Measurements from ENCODE around the gene KRT1. TPM values are rescaled to one million over a fixed set of nuclear protein-coding genes. Genes with fewer than 3 reads are reported as not detected.

KRT1 gene
- total and polyA plus RNA-seq, 5 donors = not detected

DNA sequence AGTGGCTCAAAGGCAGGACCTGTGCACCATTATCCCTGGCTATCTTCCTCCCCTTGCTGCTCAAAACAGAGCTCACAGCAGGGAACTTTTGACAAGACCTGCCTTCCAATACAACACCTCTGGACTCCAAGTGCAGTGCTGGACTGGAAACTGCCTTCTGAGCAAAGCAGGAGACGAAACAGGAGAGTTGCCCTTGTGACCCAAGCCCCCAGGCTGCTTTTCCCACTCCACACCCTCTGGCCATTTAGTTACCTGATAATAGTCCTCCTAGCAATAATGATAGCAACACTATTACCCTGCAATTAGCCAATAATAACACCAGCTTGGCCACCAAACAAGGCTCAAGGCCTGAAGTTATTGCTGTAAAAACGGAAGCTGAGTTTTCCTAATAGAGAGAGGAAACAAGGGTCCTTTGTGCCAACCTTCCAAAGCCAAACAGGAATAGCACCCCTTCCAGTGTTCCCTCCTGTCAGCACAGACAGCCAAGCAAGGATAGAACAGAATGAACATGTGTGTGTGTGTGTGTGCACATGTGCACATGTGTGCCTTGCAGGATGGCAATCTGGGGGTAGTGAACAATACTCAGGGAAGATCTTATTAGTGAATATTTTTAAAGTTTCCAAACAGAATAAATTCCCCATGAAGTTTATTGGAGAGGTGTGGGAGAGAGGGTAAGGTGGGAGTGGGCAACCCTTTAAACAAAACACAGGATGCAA, 52.7 kb downstream of the KRT1 start:
- intact Hi-C loops (cut with DNase I) = no loop called here
- WGBS = 52% methylated on average over 2 of the region's 2 CpGs
- H3K4me3 ChIP-seq (ENCODE audit: low read length) = no peak overlapping the region
- no peaks in the 10 kb centered on the region for H3K27me3 ChIP-seq (ENCODE audit: control insufficient read depth, insufficient read depth)
- H3K9me3 ChIP-seq (ENCODE audit: control insufficient read depth, low read length) = no peaks in the 10 kb centered on the region
- H3K4me1 ChIP-seq (ENCODE audit: control insufficient read depth, insufficient read depth, low read length) = no peaks in the 10 kb centered on the region
- no peak for DNase-seq
- ATAC-seq = no peak
- no peak overlapping the region for H3K27ac ChIP-seq (ENCODE audit: low read length)

Other genes starting within 250 kb of the KRT1 start
- not detected for gene KRT75, start 246.0 kb downstream of the KRT1 start, total RNA-seq
- 0.07 TPM for gene KRT75, start 246.0 kb downstream of the KRT1 start, polyA plus RNA-seq
- not detected for gene KRT6B, start 228.3 kb downstream of the KRT1 start, total RNA-seq
- not detected for gene KRT6B, start 228.3 kb downstream of the KRT1 start, polyA plus RNA-seq
- gene KRT6C, start 206.6 kb downstream of the KRT1 start, total RNA-seq = not detected
- not detected for gene KRT6C, start 206.6 kb downstream of the KRT1 start, polyA plus RNA-seq
- gene KRT6A, start 187.2 kb downstream of the KRT1 start, total RNA-seq = not detected
- gene KRT6A, start 187.2 kb downstream of the KRT1 start, polyA plus RNA-seq = not detected
- not detected for gene KRT5, start 160.0 kb downstream of the KRT1 start, total RNA-seq
- 0.07 TPM for gene KRT5, start 160.0 kb downstream of the KRT1 start, polyA plus RNA-seq
- not detected for gene KRT71, start 127.3 kb downstream of the KRT1 start, total RNA-seq
- gene KRT71, start 127.3 kb downstream of the KRT1 start, polyA plus RNA-seq = not detected
- 1 to 10 TPM in 2 of 4 donors, under 1 TPM in 2; 0.47 to 2.2 (median 1.2) TPM for gene KRT74, start 106.6 kb downstream of the KRT1 start, total RNA-seq
- gene KRT74, start 106.6 kb downstream of the KRT1 start, polyA plus RNA-seq = 0.14 TPM
- gene KRT72, start 78.9 kb downstream of the KRT1 start, total RNA-seq = not detected
- gene KRT72, start 78.9 kb downstream of the KRT1 start, polyA plus RNA-seq = not detected
- not detected for gene KRT73, start 61.8 kb downstream of the KRT1 start, total RNA-seq
- not detected for gene KRT73, start 61.8 kb downstream of the KRT1 start, polyA plus RNA-seq
- gene KRT2, start 28.2 kb downstream of the KRT1 start, total RNA-seq = not detected
- gene KRT2, start 28.2 kb downstream of the KRT1 start, polyA plus RNA-seq = not detected
- not detected for gene KRT77, start 23.1 kb upstream of the KRT1 start, total RNA-seq
- not detected for gene KRT77, start 23.1 kb upstream of the KRT1 start, polyA plus RNA-seq
- gene KRT76, start 96.9 kb upstream of the KRT1 start, total RNA-seq = not detected
- gene KRT76, start 96.9 kb upstream of the KRT1 start, polyA plus RNA-seq = not detected
- not detected for gene KRT3, start 115.7 kb upstream of the KRT1 start, total RNA-seq
- not detected for gene KRT3, start 115.7 kb upstream of the KRT1 start, polyA plus RNA-seq
- not detected for gene KRT4, start 133.7 kb upstream of the KRT1 start, total RNA-seq
- gene KRT4, start 133.7 kb upstream of the KRT1 start, polyA plus RNA-seq = 0.20 TPM
- gene KRT79, start 153.9 kb upstream of the KRT1 start, total RNA-seq = not detected
- 0.09 TPM for gene KRT79, start 153.9 kb upstream of the KRT1 start, polyA plus RNA-seq
- not detected for gene KRT78, start 168.6 kb upstream of the KRT1 start, total RNA-seq
- 0.02 TPM for gene KRT78, start 168.6 kb upstream of the KRT1 start, polyA plus RNA-seq
- 100 to 1,000 TPM; 104 to 259 (median 212) TPM for gene KRT8, start 224.7 kb upstream of the KRT1 start, total RNA-seq
- 282 TPM for gene KRT8, start 224.7 kb upstream of the KRT1 start, polyA plus RNA-seq

Measured in right cardiac atrium (tissue), 5 donors.